NCI-H446 (cell line): ENCODE data around the gene YWHAQ.

Source experiments
- DNase-seq, 2 experiments: peaks; one replicate each; lab custom pipeline; 2025; lab: John Stamatoyannopoulos, UW

Gene YWHAQ

GRCh38 chr2:9655441-9656269, 24.9 kb upstream of the YWHAQ start:
- no peak for DNase-seq

DNA sequence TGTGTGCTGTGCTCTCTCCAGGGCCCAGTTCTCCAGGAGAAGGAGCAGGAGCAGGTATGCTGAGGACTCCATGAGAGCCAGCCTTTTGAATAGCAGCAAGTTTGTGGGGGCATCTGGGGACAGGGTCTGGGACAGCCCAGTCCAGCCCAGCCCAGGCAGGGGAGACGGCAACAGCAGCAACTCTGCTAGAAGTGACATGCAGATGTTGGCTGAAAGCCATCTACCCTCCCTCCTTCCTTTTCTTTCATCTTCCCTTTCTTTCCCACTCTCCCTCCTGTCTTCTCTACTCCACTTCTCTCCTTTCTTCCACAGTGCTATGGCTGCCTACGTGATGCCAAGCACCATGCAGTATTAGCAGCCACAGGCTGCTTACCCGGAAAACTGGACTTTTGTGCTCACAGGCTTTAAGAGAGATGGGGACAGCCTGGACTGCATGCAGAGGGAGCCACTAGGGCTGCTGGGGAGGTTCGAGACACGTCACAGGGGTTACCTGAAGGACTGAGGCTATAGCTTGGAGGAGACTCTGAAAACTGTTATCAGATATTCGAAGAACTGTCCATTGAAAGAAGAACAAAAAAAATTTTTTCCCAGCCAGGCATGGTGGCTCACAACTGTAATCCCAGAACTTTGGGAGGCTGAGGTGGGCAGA, 23.8 kb upstream of the YWHAQ start:
- no peak for DNase-seq

DNA sequence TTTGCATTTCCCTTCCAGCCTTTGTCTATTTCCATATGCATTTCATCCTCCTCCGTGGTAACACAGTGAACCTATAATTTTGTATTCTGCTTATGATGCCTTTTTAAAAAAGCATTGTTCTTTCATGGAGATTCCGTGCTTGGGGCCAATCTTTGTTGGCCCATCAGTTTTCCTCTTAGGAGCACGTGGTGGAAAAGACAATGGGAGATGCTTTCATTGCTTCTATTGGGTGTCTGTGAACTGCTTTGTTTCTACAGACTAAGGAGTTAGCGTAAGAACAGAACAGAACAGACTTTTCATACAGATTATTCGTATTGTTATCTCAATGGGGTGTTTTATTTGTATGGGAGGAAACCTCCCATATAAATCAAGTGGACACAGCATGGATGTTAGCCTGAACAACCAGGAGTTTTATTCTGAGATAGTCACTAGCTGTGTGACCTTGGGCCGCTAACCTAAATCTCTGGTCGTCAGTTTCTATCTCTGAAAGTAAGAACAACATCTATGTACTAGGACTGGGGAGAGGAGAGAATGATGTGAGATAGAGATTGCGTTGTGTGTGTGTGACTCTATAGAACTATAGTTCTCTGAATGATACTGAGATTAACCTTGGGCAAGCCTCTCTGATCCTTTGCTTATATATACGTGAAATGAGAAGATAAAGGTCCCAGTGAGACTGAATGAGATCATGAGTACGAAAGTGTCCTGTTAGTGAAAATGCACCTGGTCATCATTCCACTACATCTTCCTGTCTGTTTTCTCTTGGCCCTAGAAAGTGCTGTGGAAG, 22.9 kb upstream of the YWHAQ start:
- DNase-seq, result no peak

- no peak for DNase-seq
Observed at GRCh38 chr2:9652898-9653479, 22.2 kb upstream of the YWHAQ start.

DNA sequence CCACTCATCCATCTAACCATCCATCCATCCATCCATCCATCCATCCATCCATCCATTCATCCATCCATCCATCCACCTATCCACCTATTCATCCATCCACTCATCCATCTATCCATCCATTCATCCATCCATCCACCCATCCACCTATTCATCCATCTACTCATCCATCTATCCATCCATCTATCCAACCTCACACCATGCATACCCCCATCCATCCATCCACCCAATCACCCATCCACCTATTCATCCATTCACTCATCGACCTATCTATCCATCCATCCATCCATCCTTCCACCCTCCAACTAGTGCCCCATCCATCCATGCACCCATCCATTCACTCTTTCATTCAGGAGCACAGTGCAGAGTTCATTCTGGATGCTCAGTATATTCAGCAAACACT, 21.5 kb upstream of the YWHAQ start:
- no peak for DNase-seq

GRCh38 chr2:9650119-9650821, 19.5 kb upstream of the YWHAQ start:
- no peak for DNase-seq

- no peak for DNase-seq
Observed at GRCh38 chr2:9649261-9649660, 18.5 kb upstream of the YWHAQ start.

- no peak for DNase-seq
Observed at GRCh38 chr2:9648821-9649220, 18.0 kb upstream of the YWHAQ start.

GRCh38 chr2:9647884-9648283, 17.1 kb upstream of the YWHAQ start:
- no peak for DNase-seq

- DNase-seq, result no peak
Observed at GRCh38 chr2:9646196-9647030, 15.6 kb upstream of the YWHAQ start.

GRCh38 chr2:9644603-9645002, 13.8 kb upstream of the YWHAQ start:
- no peak for DNase-seq

DNA sequence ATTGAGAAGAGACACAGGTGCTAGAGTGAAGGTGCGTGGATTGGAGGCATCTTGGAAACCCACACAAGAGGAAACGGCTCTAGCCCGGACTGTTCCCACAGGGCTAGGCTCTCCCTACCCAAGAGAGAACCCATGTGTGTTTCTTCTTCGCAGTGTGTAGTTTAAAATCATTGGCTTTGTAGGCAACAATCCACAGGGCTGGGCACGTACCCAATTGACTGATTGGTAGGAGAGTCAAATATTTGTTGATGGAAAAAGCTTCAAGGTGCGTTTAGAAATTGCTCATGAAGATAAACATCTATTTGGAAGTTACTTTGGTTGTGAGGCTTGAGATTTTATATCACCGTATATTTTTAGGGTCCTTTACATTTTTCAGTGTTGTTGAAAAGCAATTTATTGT, 13.2 kb upstream of the YWHAQ start:
- DNase-seq, result no peak

GRCh38 chr2:9641641-9642040, 10.8 kb upstream of the YWHAQ start:
- no peak for DNase-seq

DNA sequence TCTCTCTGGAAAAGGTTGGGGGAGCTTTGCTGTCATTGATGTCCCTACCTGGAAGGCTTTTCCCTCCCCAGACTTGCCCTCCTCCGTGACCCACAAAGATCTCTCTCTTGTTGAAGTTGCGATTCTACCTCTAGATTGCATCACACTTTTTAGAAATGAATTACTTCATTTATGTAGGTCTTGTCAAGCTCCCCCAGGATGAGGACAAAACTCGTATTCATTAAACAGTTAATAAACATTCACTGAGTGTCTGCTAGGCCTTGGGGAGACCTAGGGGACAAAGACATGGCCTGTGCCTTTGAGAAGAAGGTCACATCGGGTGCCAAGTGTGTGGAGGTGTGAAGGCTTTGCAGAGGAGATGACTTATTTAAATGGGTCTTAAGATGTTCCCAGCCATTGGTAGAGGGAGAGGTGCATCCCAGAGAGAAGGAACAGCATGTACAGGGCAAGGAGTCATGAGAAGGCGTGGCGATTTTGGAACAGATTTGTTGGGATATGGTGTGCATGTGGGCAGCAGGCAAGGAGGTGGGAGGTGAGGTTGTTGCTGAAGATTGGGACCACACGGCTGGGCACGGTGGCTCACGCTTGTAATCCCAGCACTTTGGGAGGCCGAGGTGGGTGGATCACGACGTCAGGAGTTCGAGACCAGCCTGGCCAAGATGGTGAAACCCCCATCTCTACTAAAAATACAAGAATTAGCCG, 9.8 kb upstream of the YWHAQ start:
- no peak for DNase-seq

- DNase-seq, result no peak
Observed at GRCh38 chr2:9639740-9640343, 9.0 kb upstream of the YWHAQ start.

- no peak for DNase-seq
Observed at GRCh38 chr2:9639000-9639602, 8.3 kb upstream of the YWHAQ start.

DNA sequence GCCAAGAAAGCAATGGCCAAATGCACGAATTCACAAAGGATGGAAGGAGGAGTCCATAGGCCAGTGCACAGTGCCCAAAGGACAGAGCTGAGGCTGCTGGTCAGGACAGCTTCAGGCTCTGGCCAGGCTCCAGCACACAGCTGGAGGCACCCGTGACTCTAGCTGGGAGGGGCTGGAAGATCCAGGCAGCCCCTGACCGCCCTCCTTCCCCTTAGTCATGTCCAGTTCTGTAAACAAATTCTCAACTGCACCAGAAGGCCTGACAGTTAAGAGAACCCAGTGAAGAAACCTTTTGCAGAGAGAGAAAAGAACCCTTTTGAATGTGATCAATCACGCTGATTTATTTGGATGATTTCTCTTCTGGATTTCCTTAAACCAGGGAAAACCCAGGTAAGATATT, 7.7 kb upstream of the YWHAQ start:
- DNase-seq, result no peak

- DNase-seq, result no peak
Observed at GRCh38 chr2:9637330-9637729, 6.5 kb upstream of the YWHAQ start.

DNA sequence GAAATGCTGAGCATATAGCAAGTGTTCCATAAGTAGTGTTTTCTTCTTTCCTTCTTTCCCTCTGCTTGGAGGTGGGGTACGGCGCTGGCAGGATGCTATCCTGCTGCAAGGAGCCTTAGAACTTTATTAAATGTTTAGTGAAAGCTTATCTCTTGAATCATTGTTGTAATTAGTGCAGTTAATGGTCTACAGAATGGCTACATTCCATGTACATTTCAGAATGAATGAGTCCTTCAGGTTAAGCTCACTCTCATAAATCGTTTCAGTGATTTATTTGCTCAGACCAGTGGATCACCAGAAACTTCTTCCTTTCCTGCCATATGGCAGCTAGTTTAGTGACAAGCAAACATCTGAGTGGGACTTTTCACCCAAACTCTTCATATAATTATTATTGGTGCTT, 3.3 kb upstream of the YWHAQ start:
- DNase-seq, result no peak
